Measurements from ENCODE around the gene RHBDL1.
A peak's percentile ranks its signal among the peaks of the same experiment; 100 is the strongest.

RHBDL1 gene

GRCh38 chr16:637081-638018 is 38.1 kb upstream of the RHBDL1 start:
- no peak for DNase-seq

- DNase-seq, result no peak
Observed at GRCh38 chr16:638034-638543, 37.4 kb upstream of the RHBDL1 start.

- no peak for DNase-seq
Observed at GRCh38 chr16:638836-639235, 36.6 kb upstream of the RHBDL1 start.

DNA sequence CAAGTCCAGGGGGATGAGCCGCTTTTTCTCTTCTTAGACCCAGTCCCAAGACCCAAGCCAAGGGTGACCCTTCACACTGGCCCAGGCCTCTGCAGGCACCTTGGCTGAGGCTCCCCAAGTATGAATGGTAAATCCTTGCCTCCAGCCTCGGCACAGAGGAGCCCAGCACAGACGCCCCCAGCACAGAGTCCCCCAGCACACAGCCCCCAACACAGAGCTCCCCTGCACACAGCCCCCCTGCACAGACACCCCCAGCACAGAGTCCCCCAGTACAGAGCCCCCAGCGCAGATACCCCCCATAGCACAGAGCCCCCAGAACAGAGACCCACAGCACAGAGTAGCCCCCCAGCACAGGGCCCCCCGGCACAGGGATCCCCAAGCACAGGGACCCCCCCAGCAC is 34.9 kb upstream of the RHBDL1 start:
- DNase-seq, result no peak

GRCh38 chr16:641326-642188 is 33.9 kb upstream of the RHBDL1 start, which contains the start of gene MCRIP2:
Gene MCRIP2, plus strand, starts transcription at chr16:641828. Its CDS starts 164 bp downstream, at chr16:641992.
- peak; percentile 82 for DNase-seq

GRCh38 chr16:642189-643049 is 33.1 kb upstream of the RHBDL1 start:
- peak; percentile 57 for DNase-seq

DNA sequence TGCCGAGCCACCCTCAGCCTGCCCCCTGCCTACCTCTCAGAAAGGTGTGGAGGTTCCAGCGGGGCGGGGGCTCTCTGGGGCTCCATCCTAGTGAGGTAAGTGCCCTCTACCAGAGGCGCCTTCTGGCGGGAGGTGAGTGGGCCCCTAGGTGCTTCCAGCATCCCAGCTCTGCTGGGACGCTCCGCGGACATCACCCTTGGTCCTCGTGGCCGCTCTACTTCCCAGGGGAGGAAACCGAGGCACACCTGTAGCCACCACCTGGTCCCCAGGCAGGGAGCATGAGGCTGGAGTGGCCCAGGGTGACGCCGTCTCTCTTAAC is 32.5 kb upstream of the RHBDL1 start:
- no peak for DNase-seq

GRCh38 chr16:644556-644955 is 30.9 kb upstream of the RHBDL1 start:
- DNase-seq, result no peak

DNA sequence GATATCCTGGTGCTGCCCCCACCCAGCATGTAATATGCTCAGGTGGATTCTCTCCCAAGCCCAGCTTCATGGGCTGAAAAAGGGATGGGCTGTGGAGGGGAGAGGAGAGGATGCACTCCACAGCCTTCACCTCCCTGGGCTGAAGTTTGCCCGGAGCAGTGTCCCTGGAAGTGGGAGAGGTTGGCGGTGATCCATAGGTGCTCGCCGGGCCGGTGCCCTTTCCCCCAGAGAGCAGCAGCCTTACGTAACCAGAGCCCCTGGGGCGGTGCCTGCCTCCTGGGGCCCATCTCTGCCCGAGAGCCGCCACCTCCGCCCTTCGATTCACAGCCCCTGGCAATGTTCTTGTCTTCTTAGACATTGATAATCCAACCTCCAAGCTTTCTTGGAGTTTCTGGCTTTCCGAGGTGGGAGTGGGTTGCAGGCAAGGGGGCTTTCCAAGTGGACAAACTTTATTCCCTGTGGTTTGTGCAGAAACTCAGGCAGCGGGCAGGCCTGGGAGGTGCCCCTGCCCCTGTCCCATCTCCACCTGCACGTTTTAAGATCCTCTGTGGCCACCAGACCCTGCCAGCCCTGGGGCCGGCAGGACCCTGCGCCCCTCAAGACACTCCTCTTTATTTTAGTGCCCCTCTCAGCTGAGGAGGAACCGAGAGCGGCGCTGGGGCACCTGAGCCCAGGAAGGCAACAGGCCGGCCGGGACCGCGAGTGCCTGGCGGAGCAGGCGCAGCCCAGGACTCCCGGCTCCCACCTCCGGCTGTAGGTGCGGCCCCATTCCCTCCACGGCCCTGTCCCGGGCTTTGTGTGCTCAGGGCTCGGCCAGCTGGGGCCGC is 29.4 kb upstream of the RHBDL1 start:
- DNase-seq, result no peak

DNA sequence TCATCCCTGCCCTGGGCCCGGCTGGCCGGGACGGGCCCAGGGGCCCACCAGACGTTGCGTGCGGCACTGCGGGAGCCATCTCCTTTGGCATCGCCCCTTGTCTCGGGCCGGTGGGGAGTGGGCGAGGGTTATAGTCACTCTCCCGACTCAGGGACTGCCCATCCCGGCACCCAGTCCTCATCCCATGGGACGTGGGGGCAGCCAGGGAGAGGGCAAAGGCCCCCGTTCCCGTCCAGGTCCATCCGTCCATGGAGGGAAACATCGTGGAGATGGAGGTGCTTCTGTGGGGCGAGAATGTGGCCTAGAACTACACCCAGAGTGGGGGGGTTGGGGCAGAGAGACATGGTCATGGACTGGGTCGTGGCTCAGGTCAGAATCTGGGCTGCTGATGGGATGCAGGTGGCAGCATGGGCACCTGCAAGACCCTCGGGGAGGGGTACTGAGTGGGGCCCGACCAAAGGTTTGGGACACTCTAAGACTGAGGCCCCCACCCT is 28.7 kb upstream of the RHBDL1 start:
- DNase-seq, result no peak

- DNase-seq, result no peak
Observed at GRCh38 chr16:647173-647902, 28.1 kb upstream of the RHBDL1 start.

DNA sequence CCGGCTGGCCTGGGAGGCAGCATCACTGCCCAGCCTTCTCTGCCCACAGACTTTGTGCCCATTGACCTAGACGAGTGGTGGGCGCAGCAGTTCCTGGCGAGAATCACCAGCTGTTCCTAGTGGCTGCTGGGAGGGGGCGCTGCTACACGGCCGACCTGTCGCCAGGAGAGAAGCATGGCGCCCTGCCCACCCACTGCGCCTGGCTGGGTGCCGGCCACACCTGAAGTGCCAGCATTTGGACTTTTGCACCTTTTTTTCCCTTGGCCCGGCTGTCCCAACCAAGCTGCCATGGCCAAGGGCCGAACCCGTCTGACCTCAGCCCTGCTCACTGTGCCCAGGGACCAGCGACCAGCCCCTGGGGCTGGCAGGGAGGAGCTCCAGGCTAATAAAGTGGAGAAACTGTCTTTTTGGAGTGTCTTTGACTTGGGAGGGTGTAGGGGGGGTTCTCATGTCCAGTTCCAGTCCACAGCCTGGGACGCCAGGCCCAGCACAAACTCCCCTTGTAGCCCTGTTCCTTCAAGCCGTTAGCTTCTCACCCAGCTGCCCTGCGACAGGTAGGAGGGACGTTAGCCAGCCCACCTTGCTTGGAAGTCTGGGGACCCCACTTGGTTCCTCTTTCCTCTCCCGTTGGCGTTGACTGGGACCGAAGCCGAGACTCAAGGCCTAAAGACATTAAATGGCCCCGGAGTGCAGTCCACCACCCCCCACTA is 27.2 kb upstream of the RHBDL1 start:
- DNase-seq, result no peak

DNA sequence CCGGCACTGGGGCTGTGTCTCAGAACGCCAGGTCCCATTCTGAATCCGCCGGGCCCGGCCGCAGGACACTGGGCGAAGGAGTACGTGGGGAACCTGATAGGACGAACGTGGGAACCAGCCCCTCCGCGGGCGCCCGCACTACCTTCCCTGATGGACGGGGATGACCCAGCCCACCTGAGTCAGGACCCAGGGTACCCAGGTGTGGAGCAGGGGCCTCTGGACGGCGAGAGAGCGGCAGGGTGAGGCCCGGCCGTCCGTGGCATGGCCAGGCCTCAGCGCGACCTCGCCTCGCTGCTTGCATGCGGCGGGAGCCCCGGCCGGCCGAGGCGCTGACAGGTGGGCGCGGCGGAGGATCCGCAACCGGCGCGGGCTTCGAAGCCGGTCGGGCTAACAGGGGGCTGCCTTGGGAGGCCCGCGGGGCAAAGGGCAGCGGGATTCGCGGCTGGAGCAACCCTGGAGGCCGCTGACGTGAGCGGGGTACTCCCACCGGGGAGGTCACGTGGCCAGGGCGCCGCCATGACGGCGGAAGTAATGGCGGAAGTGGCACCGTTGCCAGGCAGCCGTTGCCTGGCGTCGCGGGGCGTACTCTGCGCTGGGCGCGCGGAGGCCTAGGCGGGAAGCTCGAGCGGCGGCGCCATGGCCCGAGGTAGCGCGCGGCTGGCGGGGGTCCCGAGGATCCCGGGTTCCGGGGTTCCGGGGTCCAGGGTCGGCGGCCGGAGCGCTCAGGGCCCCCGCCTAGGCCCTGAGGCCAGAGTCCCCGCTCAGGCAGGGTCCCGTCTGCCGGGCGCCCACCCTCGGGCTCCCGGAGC is 26.5 kb upstream of the RHBDL1 start, which contains the start of gene WDR90:
Gene WDR90 (plus strand): TSS at position 585 of the 809 bp plus-strand sequence. CDS start 52 bp downstream, at position 637.
- peak; percentile 93 for DNase-seq

GRCh38 chr16:649631-650030 is 25.8 kb upstream of the RHBDL1 start:
- no peak for DNase-seq

GRCh38 chr16:651844-652243 is 23.6 kb upstream of the RHBDL1 start:
- DNase-seq, result no peak

- no peak for DNase-seq
Observed at GRCh38 chr16:652454-653305, 22.8 kb upstream of the RHBDL1 start.

DNA sequence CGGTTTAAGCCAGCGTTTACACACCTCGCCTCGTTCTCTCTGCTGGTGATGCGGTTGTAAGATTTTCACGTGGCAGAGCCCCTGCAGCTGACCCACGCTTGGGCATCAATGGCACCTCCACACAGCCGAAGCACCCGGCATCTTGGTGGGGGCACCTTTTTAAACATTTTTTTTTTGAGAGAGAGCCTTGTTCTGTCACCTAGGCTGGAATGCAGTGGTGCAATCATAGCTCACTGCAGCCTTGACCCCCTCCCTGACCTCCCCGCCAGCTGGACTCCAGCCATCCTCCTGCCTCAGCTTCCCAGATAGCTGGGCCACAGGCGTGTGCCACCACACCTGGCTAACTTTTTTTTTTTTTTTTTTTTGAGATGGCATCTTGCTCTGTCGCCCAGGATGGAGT is 21.4 kb upstream of the RHBDL1 start:
- no peak for DNase-seq

- no peak for DNase-seq
Observed at GRCh38 chr16:657487-657886, 18.0 kb upstream of the RHBDL1 start.
